OCI-LY7 (cell line): ENCODE data around the gene MRFAP1. TPM values are rescaled to one million over a fixed set of nuclear protein-coding genes. Genes with fewer than 3 reads are reported as not detected.
"Not testable (repeated sequence)": the region's sequence is repeated elsewhere in the genome, so short reads cannot be mapped to it uniquely, and the experiment has no call there.

ENCODE experiments used
- BruUV-seq: library from RNA; stranded (reverse); fragments of 400-500 nt; replicated peaks from 2 replicates; lab custom pipeline; 2021; lab: Mats Ljungman, UMichigan
- CTCF ChIA-PET: fragments of 300-600 bp; sonication (Branson Sonifier 250); formaldehyde crosslinking; loops from one replicate; lab custom pipeline; 2022; ENCODE audit warnings: antibody characterized with exemption; ENCODE audit not compliant: unreplicated experiment; lab: Charles Lee
- POLR2A ChIA-PET: fragments of 300-600 bp; sonication (Branson Sonifier 250); formaldehyde crosslinking; loops from one replicate; lab custom pipeline; 2022; ENCODE audit warnings: antibody characterized with exemption; lab: Charles Lee
- DNase-seq: peaks from one replicate; pipeline ENCODE4 v3.0.0-alpha.2; 2015; ENCODE audit warnings: low spot score
- H2AFZ ChIP-seq: fragments of 200-600 bp; sonication (generic), shearing (Covaris generic); 2 replicates; pipeline ENCODE4 v1.6.1; 2014; ENCODE audit warnings: mild to moderate bottlenecking, antibody characterized with exemption, low read length, moderate library complexity
- H3K27ac ChIP-seq: fragments of 200-600 bp; sonication (generic); 2 replicates; pipeline ENCODE4 v1.5.1; 2014; ENCODE audit warnings: mixed run types, low read depth, mild to moderate bottlenecking, moderate library complexity, low read length, inconsistent platforms; ENCODE audit not compliant: poor library complexity, severe bottlenecking
- H3K36me3 ChIP-seq: fragments of 200-600 bp; sonication (generic); 2 replicates; pipeline ENCODE4 v1.6.1; 2014; ENCODE audit warnings: mild to moderate bottlenecking, antibody characterized with exemption, low read length, moderate library complexity, mixed read lengths; ENCODE audit not compliant: insufficient read depth
- H3K4me1 ChIP-seq: fragments of 200-600 bp; sonication (generic); 2 replicates; pipeline ENCODE4 v1.5.1; 2014; ENCODE audit warnings: mild to moderate bottlenecking, low read length; ENCODE audit not compliant: insufficient read depth, poor library complexity, severe bottlenecking
- H3K4me2 ChIP-seq: fragments of 200-600 bp; sonication (generic); 2 replicates; pipeline ENCODE4 v1.6.1; 2014; ENCODE audit warnings: mild to moderate bottlenecking, low read length
- H3K4me3 ChIP-seq: fragments of 200-600 bp; sonication (generic); 2 replicates; pipeline ENCODE4 v1.5.1; 2014; ENCODE audit warnings: mild to moderate bottlenecking, low read depth, low read length; ENCODE audit not compliant: poor library complexity, severe bottlenecking
- H3K79me2 ChIP-seq: fragments of 200-600 bp; sonication (generic); 2 replicates; pipeline ENCODE4 v1.6.1; 2016; ENCODE audit warnings: low read depth, mild to moderate bottlenecking, low read length, moderate library complexity, mixed read lengths; ENCODE audit not compliant: insufficient read depth
- H3K9me2 ChIP-seq: fragments of 200-600 bp; sonication (generic); 2 replicates; pipeline ENCODE4 v1.6.1; 2016; ENCODE audit warnings: mild to moderate bottlenecking, low read length, mixed read lengths; ENCODE audit not compliant: insufficient read depth
- H3K9me3 ChIP-seq: fragments of 200-600 bp; sonication (generic); 2 replicates; pipeline ENCODE4 v1.6.1; 2014; ENCODE audit warnings: mild to moderate bottlenecking, mixed run types, low read length, mixed read lengths
- H4K20me1 ChIP-seq: fragments of 200-600 bp; sonication (generic); 2 replicates; pipeline ENCODE4 v1.6.1; 2014; ENCODE audit warnings: mild to moderate bottlenecking, antibody characterized with exemption, low read length, moderate library complexity, mixed read lengths; ENCODE audit not compliant: insufficient read depth
- EZH2phosphoT487 ChIP-seq: fragments of 200-600 bp; sonication (generic); IDR thresholded peaks from 2 replicates; pipeline ENCODE4 v1.6.1; 2018; ENCODE audit warnings: low read depth, borderline replicate concordance, mild to moderate bottlenecking, mixed run types, antibody characterized with exemption, low read length, moderate library complexity, mixed read lengths
- intact Hi-C: fragments of 100-400 bp; cut with micrococcal nuclease; formaldehyde crosslinking; loops from one replicate; pipeline ENCODE4 v1.10.0; 2022; ENCODE audit not compliant: unreplicated experiment
- total RNA-seq, 2 experiments: library from RNA; depleted of rRNA in 1 of 2; stranded (reverse); fragments of >200 nt in 1 of 2; shearing (Covaris generic) in 1 of 2; gene quantifications; 2 replicates each; pipeline ENCODE4 v1.2.3, GENCODE V29; 2014 to 2022
- TF ChIP-seq, protein P1 (sequence below): fragments of 200-600 bp; sonication (generic); conservative IDR thresholded peaks from 2 replicates; pipeline ENCODE4 v1.5.1; 2014; ENCODE audit warnings: mild to moderate bottlenecking, antibody characterized with exemption, low read length, moderate library complexity, mixed read lengths

The MRFAP1 gene
- total RNA-seq, 2 experiments from 2014 or later = 90.8 to 224 TPM

DNA sequence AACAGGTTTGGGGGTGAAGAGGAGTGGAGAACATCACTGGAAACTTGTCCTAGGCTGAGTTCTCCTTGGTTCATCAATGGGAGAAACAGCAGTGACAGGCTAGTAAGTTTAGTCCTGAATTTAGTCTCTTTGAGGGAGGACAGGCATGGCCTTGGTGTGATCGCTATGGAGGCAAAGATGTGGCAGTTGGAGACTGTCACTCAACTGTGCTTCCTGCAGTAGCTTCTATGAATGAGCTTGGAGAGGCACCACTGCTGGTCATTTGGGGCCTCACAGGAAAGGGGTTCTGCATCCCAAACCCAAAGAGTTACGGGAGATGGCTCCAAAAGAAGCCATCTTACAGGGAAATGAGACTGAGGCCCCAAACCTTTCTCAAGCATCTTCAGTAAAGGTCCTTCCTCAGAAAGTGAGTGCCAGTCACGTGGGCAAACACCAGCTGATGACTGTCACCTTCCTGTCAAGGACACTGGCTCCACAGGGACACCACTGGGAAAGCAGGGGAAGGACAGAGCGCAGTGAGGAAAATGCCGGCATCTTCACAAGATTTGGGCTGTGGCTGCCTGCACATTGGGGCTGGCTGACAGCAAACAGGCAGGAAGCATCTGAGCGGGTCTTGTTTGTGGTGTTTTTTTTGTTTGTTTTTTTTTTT lies 7.2 kb downstream of the MRFAP1 start:
- intact Hi-C loops = loop anchor here (10.0 kb wide), 1 partner anchor 337 kb away; no protein-coding TSS in a partner anchor
- no peak for TF ChIP-seq EZH2phosphoT487
- TF ChIP-seq, protein P1, sequence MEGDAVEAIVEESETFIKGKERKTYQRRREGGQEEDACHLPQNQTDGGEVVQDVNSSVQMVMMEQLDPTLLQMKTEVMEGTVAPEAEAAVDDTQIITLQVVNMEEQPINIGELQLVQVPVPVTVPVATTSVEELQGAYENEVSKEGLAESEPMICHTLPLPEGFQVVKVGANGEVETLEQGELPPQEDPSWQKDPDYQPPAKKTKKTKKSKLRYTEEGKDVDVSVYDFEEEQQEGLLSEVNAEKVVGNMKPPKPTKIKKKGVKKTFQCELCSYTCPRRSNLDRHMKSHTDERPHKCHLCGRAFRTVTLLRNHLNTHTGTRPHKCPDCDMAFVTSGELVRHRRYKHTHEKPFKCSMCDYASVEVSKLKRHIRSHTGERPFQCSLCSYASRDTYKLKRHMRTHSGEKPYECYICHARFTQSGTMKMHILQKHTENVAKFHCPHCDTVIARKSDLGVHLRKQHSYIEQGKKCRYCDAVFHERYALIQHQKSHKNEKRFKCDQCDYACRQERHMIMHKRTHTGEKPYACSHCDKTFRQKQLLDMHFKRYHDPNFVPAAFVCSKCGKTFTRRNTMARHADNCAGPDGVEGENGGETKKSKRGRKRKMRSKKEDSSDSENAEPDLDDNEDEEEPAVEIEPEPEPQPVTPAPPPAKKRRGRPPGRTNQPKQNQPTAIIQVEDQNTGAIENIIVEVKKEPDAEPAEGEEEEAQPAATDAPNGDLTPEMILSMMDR = no peak
- Histone ChIP-seq H3K79me2 (peaks cover 6% of the 10 kb centered on the region), H2AFZ (0 out of 2 replicates have a peak overlapping the region, but pooled peaks have one; percentile 21), H3K4me2 (no peak overlapping the region), H3K27ac (no peak overlapping the region), H3K4me3 (no peak overlapping the region), H3K36me3 (peaks cover 14% of the 10 kb centered on the region), H3K4me1 (peaks cover 14% of the 10 kb centered on the region), H3K9me2 (no peaks in the 10 kb centered on the region), H3K9me3 (no peaks in the 10 kb centered on the region), H4K20me1 (peaks cover 2% of the 10 kb centered on the region; the same call in 1 of the 2 replicates)
- BruUV-seq = no TSS peak
- CTCF ChIA-PET = no interaction called here
- no peak for DNase-seq
- POLR2A ChIA-PET = interaction anchor here (1.7 kb wide), 1 partner anchor 25 kb away, joined by 6 read pairs; a partner anchor contains a TSS

DNA sequence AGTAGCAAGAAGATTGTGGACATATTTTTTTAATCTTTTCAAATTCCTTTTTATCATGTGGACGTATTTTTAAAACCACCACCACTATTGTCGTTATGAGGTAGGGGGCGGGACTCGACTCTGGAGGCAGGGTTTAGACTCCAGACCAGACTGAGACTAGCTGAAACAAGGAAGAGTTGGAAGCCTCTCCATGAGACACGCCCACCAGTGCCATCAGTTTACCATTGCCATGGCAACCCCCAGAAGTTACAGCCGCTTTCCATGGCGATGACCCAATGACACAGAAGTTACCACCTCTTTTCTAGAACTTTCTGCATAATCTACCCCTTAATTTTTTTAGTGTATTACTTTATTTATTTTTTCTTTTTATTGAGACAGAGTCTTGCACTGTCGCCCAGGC lies 8.7 kb downstream of the MRFAP1 start:
- no TSS peak for BruUV-seq
- no peak overlapping the region for H3K27ac ChIP-seq
- intact Hi-C loops = loop anchor here (10.0 kb wide), 1 partner anchor 336 kb away; no protein-coding TSS in a partner anchor
- no peaks in the 10 kb centered on the region for H3K9me3 ChIP-seq
- no peaks in the 10 kb centered on the region for H3K9me2 ChIP-seq
- peaks cover 8% of the 10 kb centered on the region for H3K4me1 ChIP-seq
- DNase-seq = no peak
- H3K36me3 ChIP-seq = no peaks in the 10 kb centered on the region
- TF ChIP-seq EZH2phosphoT487 = no peak
- TF ChIP-seq, protein P1 = no peak
- no peaks in the 10 kb centered on the region for H3K79me2 ChIP-seq
- no peak overlapping the region for H2AFZ ChIP-seq
- CTCF ChIA-PET = no interaction called here
- POLR2A ChIA-PET = interaction anchor here (1.2 kb wide), 1 partner anchor 12 kb away, joined by 3 read pairs; no protein-coding TSS in a partner anchor
- no peak overlapping the region for H3K4me2 ChIP-seq
- H4K20me1 ChIP-seq = no peaks in the 10 kb centered on the region
- H3K4me3 ChIP-seq = no peak overlapping the region

DNA sequence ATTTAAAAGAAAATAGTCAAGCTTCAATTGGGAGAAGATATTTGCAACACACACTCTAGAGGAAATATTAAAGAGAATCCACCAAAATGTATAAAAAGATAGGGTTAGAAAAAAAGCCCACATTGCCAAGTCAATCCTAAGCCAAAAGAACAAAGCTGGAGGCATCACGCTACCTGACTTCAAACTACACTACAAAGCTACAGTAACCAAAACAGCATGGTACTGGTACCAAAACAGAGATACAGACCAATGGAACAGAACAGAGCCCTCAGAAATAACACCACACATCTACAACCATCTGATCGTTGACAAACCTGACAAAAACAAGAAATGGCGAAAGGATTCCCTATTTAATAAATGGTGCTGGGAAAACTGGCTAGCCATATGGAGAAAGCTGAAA lies 13.7 kb downstream of the MRFAP1 start:
- intact Hi-C loops, H3K36me3 ChIP-seq, H3K4me1 ChIP-seq, H3K4me2 ChIP-seq, BruUV-seq, DNase-seq, H3K79me2 ChIP-seq, H3K9me3 ChIP-seq, H2AFZ ChIP-seq, H3K9me2 ChIP-seq, H3K27ac ChIP-seq, CTCF ChIA-PET, H4K20me1 ChIP-seq, H3K4me3 ChIP-seq: not testable (repeated sequence)
- POLR2A ChIA-PET = interaction anchor here (0.6 to 1.1 kb wide), 4 partner anchors 11 to 64 kb away, joined by 3 read pairs; no protein-coding TSS in a partner anchor

DNA sequence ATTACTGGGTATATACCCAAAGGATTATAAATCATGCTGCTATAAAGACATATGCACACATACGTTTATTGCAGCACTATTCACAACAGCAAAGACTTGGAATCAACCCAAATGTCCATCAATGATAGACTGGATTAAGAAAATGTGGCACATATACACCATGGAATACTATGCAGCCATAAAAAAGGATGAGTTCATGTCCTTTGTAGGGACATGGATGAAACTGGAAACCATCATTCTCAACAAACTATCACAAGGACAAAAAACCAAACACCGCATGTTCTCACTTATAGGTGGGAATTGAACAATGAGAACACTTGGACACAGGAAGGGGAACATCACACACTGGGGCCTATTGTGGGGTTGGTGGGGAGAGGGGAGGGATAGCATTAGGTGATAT lies 14.8 kb downstream of the MRFAP1 start:
- intact Hi-C loops, CTCF ChIA-PET, H2AFZ ChIP-seq, H3K27ac ChIP-seq, H3K36me3 ChIP-seq, BruUV-seq, DNase-seq, H3K79me2 ChIP-seq, H3K4me2 ChIP-seq, H3K4me3 ChIP-seq, H3K4me1 ChIP-seq, H4K20me1 ChIP-seq, H3K9me3 ChIP-seq, H3K9me2 ChIP-seq: not testable (repeated sequence)
- POLR2A ChIA-PET = interaction anchor here (0.8 kb wide), 1 partner anchor 96 kb away, joined by 3 read pairs; no protein-coding TSS in a partner anchor
